Omental fat pad (tissue), 4 donors: ENCODE results near the gene FIGN. TPM values are rescaled to one million over a fixed set of nuclear protein-coding genes. Genes with fewer than 3 reads are reported as not detected.

Experiments
- ATAC-seq: fragments of 150-250 bp; one replicate; pipeline ENCODE4 v1.9.1; 2016; ENCODE audit warnings: mild to moderate bottlenecking, moderate library complexity; ENCODE audit not compliant: low FRiP score
- DNase-seq: peaks from one replicate; pipeline ENCODE4 v3.0.0-alpha.2; 2019; ENCODE audit warnings: low spot score
- CTCF ChIP-seq, 3 donors: fragments of 450-650 bp; IDR thresholded peaks; one replicate each; pipeline ENCODE4 v1.5.1; 2016 to 2017; ENCODE audit warnings: antibody characterized with exemption in 3 of 3, mild to moderate bottlenecking in 3 of 3, moderate library complexity in 2 of 3
- total RNA-seq, 4 donors: library from RNA; depleted of rRNA; stranded (reverse); fragments of >200 nt; gene quantifications; one replicate each; pipeline ENCODE4 v1.1.0, GENCODE V29; 2016

FIGN gene
- total RNA-seq, 4 donors from 2014 or later = 8.2 to 13.1 (median 10.7) TPM

DNA sequence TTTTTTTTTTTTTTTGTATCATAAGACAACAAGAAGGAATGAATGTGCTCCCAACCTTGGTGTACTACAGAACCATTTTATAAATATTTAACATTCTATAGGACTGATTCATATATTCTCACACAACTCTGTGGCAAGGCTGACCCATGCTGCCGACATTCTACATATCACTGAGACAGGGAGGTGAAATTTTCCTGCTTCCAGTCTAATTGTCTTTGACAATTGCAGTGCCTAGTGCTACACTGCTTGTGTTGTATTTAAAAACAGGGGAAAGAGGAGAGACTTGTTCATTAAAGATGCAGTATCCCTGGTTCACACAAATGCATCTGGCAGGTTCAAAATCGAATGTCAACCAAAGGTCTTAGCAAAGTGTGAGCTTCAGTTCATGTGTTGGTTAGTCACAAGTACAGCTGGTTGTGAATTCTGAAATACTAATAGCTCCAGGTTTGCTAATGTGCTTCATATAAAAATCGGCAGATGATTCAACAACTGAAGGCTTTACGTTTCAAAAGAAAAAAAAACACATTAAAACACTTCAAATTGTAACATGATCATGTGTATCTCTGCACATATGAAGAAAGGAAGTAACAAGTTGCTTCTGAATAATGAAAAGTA, 130.8 kb downstream of the FIGN start:
- ATAC-seq = no peak
- no peak for DNase-seq
- TF ChIP-seq CTCF (IDR thresholded peaks at IDR 0.05) = no peak

DNA sequence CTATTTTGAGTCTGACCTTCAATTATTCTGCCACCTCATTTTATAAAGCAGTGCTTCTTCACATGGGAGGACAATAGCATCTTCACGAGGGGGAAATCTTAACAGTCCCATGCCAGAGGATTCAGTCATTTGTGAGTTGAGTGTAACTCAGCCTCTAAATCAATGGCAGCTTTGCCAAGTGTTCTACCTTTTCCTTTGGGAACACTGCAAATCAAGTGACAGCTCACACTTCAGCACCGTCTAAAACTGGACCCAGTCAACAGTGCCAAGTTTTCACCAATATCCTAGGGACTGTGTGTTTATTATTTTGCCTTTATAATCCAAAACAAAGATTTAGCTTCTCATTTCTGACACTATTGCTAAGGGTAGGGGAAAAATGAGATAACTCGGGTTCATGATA, 133.6 kb downstream of the FIGN start:
- no peak for TF ChIP-seq CTCF (IDR thresholded peaks at IDR 0.05)
- ATAC-seq (no peak), DNase-seq (no peak)

DNA sequence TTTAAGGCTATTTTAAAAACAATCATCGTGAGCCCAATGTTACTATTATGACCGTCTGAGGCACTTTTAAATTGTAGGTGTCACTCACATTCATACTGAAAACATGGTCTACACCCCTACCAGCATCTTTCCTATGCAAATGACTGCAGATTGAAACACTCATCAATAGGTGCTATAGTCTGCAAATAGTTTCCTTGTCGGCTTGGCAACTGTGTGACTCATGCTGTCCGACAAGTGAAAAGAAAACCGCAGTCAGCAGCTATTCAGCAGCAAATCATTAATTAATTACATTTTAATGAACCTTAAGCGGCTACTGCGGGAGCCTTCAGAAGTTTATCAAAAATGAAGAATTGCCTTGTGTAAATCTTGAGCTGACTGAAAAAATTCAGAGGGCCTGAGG, 134.4 kb downstream of the FIGN start:
- no peak for TF ChIP-seq CTCF (IDR thresholded peaks at IDR 0.05)
- no peak for DNase-seq
- ATAC-seq = no peak

- DNase-seq (no peak), ATAC-seq (no peak)
- TF ChIP-seq CTCF (IDR thresholded peaks at IDR 0.05) = no peak
Observed at GRCh38 chr2:163600801-163601200, 135.0 kb downstream of the FIGN start.

DNA sequence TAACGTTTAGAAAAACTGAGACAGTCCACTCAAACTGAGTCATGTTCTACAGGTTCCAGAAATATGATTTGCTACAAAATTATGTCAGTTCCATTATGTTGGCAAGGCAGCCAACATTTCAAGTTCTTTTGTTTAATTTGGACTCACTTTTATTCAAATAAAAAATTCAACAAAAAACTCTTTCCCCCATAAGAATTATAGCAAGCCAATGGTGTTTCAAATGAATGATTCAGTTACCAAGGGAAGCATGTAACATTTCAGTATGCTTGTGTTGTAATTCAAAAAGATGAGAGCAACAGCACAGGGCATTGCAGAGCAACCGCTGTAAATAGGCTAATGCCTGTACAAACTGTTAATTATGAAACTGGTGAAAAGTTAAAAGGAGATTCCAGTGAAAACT, 140.8 kb downstream of the FIGN start:
- ATAC-seq (no peak), DNase-seq (no peak)
- TF ChIP-seq CTCF (IDR thresholded peaks at IDR 0.05) = no peak

GRCh38 chr2:163594497-163594896, 141.3 kb downstream of the FIGN start:
- DNase-seq = no peak
- no peak for ATAC-seq
- TF ChIP-seq CTCF (IDR thresholded peaks at IDR 0.05) = no peak

- ATAC-seq = no peak
Observed at GRCh38 chr2:163593982-163594381, 141.8 kb downstream of the FIGN start.

More at GRCh38 chr2:163593982-163594381, 141.8 kb downstream of the FIGN start:
- TF ChIP-seq CTCF (IDR thresholded peaks at IDR 0.05) = no peak
- no peak for DNase-seq
